NCI-H2171 treated with DMSO at 0.1 percent for 48 hours (cell line): ENCODE results near the gene GRK5.
"Not testable (repeated sequence)": the region's sequence is repeated elsewhere in the genome, so short reads cannot be mapped to it uniquely, and the experiment has no call there.

Experiments used
- DNase-seq: peaks from one replicate; lab custom pipeline; 2025; lab: John Stamatoyannopoulos, UW

Gene GRK5

DNA sequence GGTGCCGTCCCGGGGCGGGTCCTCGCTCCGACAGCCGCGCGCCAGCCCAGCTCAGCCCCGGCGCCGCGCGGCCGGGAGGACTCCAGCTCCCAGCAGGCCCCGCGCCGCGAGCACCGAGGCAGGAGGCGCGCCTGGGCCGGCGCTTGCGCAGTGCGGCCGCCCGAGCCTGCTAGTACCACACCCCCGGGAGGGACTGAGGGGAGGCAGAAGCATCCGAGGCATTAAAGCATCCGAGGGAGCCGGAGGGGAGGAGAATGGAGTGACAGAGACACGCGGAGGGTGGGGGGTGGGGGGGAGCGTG is at the start of gene GRK5:
GRK5 (plus strand) TSS at position 206 of the 301 bp plus-strand sequence. CDS start 347 bp downstream, outside the sequence.
- DNase-seq, result peak; percentile 82

DNA sequence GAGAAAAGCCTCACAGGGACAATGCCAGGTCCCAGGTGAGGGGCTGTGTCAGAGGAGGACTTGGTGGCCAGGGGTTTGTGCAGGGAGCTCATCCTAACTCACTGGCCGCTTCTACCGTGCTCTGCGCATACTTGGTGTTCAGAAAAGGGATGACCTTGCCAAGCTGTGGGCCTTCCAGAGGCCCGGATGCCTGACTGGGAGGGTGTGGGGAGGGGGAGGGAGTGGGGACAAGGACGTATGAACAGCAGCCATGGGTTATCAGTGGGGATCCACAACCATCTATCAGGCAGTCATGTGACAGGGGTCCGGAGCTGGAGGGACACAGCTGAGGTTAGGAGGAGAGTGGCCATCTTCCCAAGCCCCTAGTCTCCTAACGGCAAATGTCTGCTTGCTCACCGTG is 48.0 kb upstream of the GRK5 start:
- DNase-seq, result no peak

DNA sequence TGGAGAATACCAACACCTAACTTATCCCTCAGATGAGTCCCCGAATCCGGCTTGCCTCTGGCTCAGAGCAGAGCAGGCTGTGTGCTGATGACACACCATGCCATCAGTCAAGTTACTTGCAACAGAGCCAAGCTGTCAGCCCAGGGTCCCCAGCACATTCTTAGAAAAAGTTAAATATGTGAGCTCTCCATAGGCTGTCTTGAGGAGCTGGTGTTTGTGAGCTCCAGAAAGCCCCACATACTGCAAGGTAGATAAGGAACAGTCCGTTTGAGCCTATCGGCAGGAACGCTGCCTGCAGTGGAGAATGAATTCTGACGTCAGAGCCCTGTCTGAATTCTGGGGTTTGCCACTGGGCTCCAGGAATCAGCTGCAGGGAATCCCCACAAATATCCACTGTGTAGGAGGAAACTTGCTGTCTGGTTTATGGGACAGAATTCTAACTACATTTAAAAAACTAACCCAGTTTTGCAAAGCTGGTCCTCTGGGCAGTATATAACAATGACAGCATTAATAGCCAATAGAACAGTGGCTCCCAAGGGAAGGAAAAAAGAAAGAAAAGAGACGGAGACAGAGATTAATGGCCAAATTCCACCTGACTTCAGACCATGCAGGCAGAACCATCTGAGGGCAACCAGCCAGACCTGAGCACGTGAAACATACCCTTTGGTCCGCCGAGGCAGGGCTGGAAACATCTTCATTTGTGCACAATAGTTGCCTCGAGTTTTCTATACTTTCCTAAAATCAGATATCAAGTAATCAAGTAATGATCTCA is 45.5 kb upstream of the GRK5 start:
- DNase-seq, result no peak

DNA sequence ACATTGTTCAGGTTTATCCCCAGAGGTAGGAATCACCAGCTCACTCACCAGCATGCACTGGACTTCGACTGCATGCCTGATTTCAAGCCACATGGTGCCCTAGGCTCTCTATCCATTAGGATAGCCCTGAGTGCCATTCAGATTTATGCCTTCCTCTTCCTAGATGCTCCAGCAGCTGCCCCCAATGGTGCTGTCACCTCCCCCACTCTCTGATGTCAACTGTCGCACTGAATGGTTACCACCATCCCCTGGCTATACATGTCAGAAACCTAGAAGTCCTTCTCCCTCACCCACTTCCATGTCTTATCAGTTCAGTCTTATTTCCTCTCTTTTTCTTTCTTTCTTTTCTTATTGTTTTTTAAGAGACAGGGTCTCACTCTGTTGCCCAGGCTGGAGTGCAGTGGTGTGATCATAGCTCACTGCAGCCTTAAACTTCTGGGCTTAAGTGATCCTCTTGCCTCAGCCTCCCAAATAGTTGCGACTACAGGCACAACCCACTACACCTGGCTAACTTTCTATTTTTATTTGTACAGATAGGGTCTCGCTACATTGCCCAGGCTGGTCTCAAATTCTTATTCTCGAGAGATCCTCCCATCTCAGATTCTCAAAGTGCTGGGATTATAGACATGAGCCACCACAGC is 44.8 kb upstream of the GRK5 start:
- no peak for DNase-seq

DNA sequence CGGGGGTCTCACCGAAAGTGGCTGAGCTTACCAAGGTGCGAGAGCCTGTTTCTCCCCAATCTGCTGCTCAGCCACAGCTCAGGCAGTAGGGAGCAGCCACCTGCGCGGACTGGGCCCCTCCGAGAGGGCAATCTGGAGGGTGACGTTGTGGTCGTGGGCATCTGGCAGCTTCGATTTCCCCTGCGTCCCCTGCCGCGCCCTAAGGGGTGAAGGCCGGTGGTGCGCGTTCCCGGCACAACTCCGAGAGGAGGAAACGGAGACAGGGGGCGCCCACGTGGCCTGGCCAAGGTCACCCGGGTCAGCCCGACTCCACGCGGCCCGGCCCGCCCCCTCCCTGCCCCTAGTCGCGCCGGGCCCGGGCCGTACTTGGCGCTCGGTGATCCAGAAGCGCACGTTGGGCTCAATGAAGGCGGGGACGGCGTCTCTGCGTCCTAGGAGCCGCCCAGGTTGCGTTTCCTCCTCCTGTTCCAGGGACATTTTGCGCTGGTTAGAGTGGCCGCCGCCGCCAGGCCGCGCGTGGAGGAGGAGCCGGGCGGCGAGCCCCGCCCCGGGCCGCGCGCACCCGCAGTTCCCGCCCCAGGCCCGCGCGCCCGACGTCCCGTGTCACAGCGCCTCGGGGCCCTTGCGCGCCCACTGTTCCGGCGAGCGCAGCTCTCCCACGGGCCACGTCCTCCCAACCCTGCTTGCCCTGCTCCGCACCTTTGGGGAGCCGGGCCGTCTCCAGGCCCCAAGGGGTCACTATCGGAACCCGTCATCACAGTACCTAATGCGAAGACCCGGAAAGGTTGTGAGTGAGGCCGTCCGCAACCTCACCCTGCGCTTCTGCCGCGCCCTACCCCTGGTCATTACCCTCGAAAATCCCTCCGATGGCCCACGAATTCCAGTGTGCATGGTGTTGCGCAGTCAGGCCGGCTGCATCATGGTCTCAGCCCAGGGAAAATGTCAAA is 41.9 kb upstream of the GRK5 start, which contains the start of gene SFXN4:
SFXN4 (minus strand) TSS at position 544 of the 947 bp plus-strand sequence; CDS start at position 477, 67 bp downstream.
- DNase-seq, result peak; percentile 56

- no peak for DNase-seq
Observed at GRCh38 chr10:119166118-119166500, 41.3 kb upstream of the GRK5 start.

DNA sequence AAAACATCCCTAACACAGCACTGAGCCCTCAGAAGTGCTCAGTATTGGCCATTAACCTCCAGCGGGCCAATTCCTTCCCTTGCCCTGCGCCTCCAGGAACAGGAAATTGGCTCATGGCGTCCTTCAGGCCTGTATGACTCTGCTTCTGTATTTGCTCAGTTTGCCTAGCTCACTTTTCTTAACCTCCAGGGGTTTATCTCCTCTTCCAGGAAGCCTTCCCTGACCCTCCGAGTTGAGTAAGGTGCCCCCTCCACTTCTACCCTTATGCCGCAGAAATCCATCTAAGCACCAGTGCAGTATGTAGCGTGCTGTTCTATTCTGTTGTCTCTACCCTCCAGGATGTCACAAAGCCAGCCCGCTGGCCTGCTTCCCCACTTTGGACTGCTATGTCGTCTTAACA is 40.8 kb upstream of the GRK5 start:
- DNase-seq, result no peak

GRCh38 chr10:119167041-119167440 is 40.3 kb upstream of the GRK5 start:
- no peak for DNase-seq

DNA sequence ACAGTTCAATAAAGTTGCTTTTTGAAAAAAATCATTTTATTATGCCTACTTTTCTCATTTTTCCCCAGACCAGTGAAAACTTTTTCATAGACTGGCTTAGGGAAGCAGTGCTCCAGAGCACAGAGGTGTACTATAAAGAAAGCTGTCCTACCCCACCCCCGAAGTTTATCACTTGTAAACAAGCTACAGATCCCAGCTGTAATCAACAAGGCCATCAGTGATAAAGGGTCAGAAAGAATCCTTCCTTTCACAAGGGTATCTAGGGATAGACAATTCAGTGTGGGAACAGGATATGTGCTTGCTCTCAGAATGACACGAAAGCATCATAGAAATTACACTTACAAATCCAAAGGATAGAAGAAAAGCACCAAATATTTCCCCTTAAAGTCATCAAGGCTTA is 33.3 kb upstream of the GRK5 start:
- no peak for DNase-seq

GRCh38 chr10:119176166-119176565 is 31.2 kb upstream of the GRK5 start:
- DNase-seq, result no peak

DNA sequence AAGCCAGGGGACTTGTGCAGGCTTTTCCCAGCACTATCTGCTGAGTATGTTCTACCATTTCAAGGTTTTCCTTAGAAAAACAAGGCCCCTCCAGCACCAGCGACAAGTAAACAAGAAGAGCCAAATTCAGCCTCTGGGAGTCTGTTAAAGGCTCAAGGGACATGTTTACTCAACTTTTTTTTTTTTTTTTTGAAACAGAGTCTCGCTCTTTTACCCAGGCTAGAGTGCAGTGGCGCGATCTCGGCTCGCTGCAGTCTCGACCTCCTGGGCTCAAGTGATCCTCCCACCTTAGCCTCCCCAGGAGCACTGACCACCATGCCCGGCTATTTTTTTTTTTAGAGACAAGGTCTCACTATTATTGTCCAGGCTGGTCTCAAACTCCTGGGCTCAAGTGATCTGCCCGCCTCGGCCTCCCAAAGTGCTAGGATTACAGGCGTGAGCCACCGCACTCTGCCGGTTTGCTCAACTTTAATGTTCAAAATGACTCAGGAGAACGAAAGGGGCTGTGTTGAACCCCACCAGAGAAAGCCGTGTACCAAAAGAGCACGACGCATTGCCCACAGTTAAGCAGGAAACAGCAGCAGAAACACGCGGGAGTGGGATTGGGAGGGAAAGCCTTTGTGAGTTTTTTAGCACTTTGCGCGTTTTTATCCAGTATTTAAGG is 29.5 kb upstream of the GRK5 start:
- DNase-seq, result no peak

DNA sequence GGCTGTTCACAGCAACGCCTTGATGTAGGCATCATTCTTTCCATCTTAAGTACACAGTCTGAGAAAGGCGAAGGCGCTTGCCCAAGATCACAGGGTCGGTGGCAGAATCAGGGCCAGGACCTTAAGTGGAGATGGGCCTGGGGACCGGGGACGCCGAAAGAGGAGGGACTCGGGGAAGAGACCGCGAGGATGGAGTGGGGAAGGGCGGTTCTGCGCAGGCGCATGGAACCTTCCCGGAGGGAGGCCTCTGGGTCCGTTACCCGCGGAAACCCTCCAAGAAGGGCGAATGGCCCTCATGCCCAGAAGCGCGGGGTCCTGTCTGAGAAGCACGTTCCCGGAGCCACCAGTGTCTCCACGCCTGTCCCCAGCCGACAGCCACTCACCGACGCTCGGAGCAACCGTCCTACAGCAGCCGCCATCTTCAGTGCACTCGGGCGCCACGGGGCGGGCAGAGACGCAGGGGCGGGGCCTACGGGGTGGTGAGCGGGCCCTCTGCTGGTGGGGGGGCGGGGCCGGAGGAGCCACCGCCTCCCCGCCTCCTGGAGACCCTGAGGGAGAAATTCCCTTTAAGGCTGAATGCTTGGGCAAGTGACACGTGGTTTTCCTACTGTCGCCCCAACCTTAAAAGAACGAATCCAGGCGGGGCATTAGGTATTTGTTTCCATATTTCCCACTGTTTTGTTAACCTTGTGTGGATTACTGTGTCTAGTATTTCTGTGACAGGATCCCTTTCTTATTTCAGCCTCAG is 28.8 kb upstream of the GRK5 start, which contains the start of gene PRDX3:
PRDX3 (minus strand) TSS at position 441 of the 748 bp plus-strand sequence; CDS start at position 419, 22 bp downstream.
- DNase-seq, result peak; percentile 86

GRCh38 chr10:119180850-119181400 is 26.4 kb upstream of the GRK5 start:
- not testable (repeated sequence) for DNase-seq

GRCh38 chr10:119183664-119184412 is 23.5 kb upstream of the GRK5 start:
- DNase-seq, result no peak

GRCh38 chr10:119189811-119190282 is 17.5 kb upstream of the GRK5 start:
- no peak for DNase-seq

DNA sequence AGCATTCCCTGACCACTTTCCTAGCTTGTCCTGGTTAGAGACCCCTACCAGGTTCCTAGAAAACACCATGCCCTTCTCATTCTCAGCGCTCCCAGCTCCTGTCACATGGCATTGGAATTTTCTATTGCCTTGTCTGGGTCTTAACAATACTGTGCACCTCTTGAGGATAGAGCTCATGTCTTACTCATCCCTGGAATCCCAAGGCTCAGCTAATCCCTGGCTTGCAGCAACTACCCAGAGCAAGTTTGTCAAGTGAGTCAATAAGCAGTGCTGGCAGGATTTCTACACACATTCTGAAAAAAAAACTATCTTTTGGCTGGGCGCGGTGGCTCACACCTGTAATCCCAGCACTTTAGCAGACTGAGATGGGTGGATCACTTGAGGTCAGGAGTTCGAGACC is 17.0 kb upstream of the GRK5 start:
- DNase-seq, result no peak

GRCh38 chr10:119190954-119191785 is 16.2 kb upstream of the GRK5 start:
- DNase-seq, result no peak

DNA sequence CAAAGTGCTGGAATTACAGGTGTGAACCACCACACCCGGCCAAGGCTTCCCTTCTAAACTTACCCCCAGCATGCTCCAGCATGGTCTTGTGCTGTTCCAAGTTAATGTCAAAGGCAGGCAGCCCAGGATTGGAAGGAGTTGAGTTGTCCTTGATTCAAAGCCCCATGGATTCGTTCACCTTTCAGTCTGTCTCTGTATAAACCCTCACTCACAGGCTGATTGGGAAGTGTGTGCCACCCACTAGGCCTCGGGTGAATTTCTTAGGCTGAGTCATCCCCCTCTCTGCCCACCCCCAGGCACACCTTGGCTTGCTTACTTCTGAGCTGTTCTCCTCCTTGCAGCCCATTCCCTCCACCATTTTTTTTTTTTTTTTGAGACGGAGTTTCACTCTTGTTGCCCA is 15.5 kb upstream of the GRK5 start:
- no peak for DNase-seq

DNA sequence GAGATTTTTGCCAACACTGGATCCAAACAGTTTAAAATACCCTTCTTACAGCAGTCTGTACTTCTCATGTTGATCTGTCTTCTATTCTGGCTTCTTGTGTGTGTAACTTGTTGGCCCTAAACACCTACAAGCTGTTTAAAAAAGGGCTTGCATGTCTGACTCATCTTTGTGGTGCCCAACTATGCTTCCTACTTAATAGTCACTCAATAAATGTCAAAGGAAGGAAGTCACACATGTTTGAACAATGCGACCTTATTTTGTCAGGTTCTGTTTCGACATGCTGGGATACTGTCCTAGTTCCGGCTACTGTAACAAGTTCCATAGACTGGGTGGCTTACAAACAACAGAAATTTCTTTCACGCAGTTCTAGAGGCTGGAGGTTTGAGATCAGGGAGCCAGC is 9.4 kb upstream of the GRK5 start:
- no peak for DNase-seq
